ENCODE data around the gene USH2A. TPM values are rescaled to one million over a fixed set of nuclear protein-coding genes. Genes with fewer than 3 reads are reported as not detected.

Gene USH2A
- total and polyA plus RNA-seq, 7 donors = under 0.01 to 0.32 (median 0.30) TPM; not detected in 4

GRCh38 chr1:215971793-215972441 lies 451.3 kb downstream of the USH2A start:
- H3K36me3 ChIP-seq (ENCODE audit: insufficient read depth in 1 of 2, low read depth in 1 of 2) = no peaks in the 10 kb centered on the region
- 59 to 63% (median 61%) methylated on average over 10 of the region's 10 CpGs for WGBS, 3 donors
- DNase-seq (no peak), ATAC-seq (no peak)
- H3K4me3 ChIP-seq = no peak overlapping the region
- intact Hi-C loops (cut with DNase I) = no loop called here
- H3K9me3 ChIP-seq = no peaks in the 10 kb centered on the region
- TF ChIP-seq, protein P1, sequence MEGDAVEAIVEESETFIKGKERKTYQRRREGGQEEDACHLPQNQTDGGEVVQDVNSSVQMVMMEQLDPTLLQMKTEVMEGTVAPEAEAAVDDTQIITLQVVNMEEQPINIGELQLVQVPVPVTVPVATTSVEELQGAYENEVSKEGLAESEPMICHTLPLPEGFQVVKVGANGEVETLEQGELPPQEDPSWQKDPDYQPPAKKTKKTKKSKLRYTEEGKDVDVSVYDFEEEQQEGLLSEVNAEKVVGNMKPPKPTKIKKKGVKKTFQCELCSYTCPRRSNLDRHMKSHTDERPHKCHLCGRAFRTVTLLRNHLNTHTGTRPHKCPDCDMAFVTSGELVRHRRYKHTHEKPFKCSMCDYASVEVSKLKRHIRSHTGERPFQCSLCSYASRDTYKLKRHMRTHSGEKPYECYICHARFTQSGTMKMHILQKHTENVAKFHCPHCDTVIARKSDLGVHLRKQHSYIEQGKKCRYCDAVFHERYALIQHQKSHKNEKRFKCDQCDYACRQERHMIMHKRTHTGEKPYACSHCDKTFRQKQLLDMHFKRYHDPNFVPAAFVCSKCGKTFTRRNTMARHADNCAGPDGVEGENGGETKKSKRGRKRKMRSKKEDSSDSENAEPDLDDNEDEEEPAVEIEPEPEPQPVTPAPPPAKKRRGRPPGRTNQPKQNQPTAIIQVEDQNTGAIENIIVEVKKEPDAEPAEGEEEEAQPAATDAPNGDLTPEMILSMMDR (IDR thresholded peaks at IDR 0.05) = no peak
- no peaks in the 10 kb centered on the region for H3K4me1 ChIP-seq
- no peak overlapping the region for H3K27ac ChIP-seq
- H3K27me3 ChIP-seq (ENCODE audit: insufficient read depth in 3 of 3, low read length in 2 of 3) = no peaks in the 10 kb centered on the region

DNA sequence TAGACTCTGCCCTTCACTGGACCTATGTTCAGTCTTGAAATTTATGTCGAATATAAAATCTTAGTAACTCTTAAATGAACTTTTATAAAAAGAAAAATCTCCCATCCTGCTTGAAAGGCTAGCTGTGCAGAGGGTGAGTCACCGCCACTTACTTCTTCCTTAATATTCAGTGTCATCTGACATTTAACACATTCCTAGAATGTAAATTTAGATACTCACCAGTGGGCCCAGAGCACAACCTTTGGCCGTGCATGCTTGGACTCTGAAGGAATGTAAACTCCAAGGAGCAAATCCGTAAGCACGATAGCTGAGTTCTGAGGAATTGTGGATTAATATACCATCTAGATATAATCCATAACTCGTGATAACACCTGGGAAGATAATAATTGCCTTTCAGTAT lies 452.8 kb downstream of the USH2A start:
- Histone ChIP-seq H3K36me3 (ENCODE audit: insufficient read depth in 1 of 2, low read depth in 1 of 2) (no peaks in the 10 kb centered on the region), H3K27me3 (ENCODE audit: insufficient read depth in 3 of 3, low read length in 2 of 3) (no peaks in the 10 kb centered on the region), H3K4me3 (no peak overlapping the region), H3K27ac (no peak overlapping the region), H3K4me1 (no peaks in the 10 kb centered on the region), H3K9me3 (no peaks in the 10 kb centered on the region)
- intact Hi-C loops (cut with DNase I) = no loop called here
- TF ChIP-seq, protein P1 (IDR thresholded peaks at IDR 0.05) = no peak
- WGBS, 3 donors = 67 to 70% (median 69%) methylated on average over 6 of the region's 6 CpGs
- DNase-seq = no peak
- ATAC-seq = no peak

DNA sequence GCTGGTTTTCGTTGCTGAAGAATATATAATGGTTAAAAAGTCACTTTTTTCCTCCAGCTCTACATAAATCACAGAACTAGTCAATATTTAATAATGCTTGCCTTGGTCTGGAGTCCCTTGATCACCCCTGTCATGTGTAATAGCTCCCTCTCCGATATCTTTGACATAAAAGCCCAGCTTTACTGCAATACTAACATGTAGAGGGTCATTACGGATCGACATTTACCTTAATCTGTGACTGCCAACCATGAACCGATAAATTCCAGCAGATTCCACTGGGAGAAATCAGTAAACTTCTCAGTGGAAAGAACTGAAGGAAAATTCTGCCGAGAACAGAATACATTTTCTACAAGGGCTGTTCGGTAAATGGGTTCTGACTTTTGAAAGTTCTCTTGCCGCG lies 459.6 kb downstream of the USH2A start:
- no peaks in the 10 kb centered on the region for H3K36me3 ChIP-seq (ENCODE audit: insufficient read depth in 1 of 2, low read depth in 1 of 2)
- ATAC-seq (no peak), DNase-seq (no peak)
- no peaks in the 10 kb centered on the region for H3K27me3 ChIP-seq (ENCODE audit: insufficient read depth in 3 of 3, low read length in 2 of 3)
- H3K4me3 ChIP-seq = no peak overlapping the region
- no peaks in the 10 kb centered on the region for H3K4me1 ChIP-seq
- no peaks in the 10 kb centered on the region for H3K9me3 ChIP-seq
- WGBS, 3 donors = 73 to 79% (median 76%) methylated on average over 9 of the region's 9 CpGs
- TF ChIP-seq, protein P1 (IDR thresholded peaks at IDR 0.05) = no peak
- H3K27ac ChIP-seq = no peak overlapping the region
- intact Hi-C loops (cut with DNase I) = no loop called here

DNA sequence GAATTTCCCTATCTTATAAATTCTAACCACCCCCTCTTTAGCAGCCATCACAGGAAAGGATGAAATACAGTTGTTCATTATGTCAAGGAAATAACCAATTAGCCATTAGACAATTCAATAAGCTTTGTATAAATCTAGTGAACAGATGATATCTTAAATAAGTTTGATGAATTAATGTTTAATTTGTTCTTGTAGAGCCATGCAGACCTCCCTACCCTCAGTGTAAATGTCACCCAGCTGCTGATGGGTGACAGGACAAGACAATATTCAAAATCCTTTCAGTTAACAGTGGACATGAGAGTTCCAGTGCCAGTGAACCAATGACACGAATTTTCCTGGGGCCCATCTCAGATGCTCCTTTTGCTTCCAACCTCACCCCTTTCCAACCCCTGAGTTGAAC lies 460.2 kb downstream of the USH2A start:
- ATAC-seq = no peak
- Histone ChIP-seq H3K27me3 (ENCODE audit: insufficient read depth in 3 of 3, low read length in 2 of 3) (no peaks in the 10 kb centered on the region), H3K27ac (no peak overlapping the region), H3K4me3 (no peak overlapping the region), H3K36me3 (ENCODE audit: insufficient read depth in 1 of 2, low read depth in 1 of 2) (no peaks in the 10 kb centered on the region), H3K9me3 (no peaks in the 10 kb centered on the region), H3K4me1 (no peaks in the 10 kb centered on the region)
- TF ChIP-seq, protein P1 (IDR thresholded peaks at IDR 0.05) = no peak
- 48 to 67% (median 55%) methylated on average over 1 of the region's 1 CpG for WGBS, 3 donors
- DNase-seq = no peak
- intact Hi-C loops (cut with DNase I) = no loop called here

DNA sequence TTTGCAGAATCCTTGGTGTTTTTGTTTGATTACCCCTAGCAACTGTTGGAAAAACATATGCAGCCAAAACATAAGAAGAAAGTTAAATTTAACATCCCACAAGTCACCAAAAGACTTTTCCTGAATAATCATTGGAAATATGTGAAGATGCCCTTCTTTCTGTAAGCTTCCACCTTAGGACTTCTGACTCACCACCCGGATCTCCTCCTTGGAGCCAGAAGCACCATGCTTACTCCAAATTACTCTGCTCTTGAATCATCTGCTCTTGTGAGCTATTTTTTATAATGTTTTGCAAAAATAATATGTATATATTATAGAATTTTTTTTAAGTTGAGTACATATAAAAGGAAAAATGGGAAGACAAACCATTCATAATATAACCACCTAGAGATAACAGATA lies 464.4 kb downstream of the USH2A start:
- TF ChIP-seq, protein P1 (IDR thresholded peaks at IDR 0.05) = no peak
- no peaks in the 10 kb centered on the region for H3K27me3 ChIP-seq (ENCODE audit: insufficient read depth in 3 of 3, low read length in 2 of 3)
- intact Hi-C loops (cut with DNase I) = no loop called here
- H3K9me3 ChIP-seq = no peaks in the 10 kb centered on the region
- no peak for DNase-seq
- H3K27ac ChIP-seq = no peak overlapping the region
- no peaks in the 10 kb centered on the region for H3K36me3 ChIP-seq (ENCODE audit: insufficient read depth in 1 of 2, low read depth in 1 of 2)
- no peak overlapping the region for H3K4me3 ChIP-seq
- 57 to 73% (median 68%) methylated on average over 1 of the region's 1 CpG for WGBS, 3 donors
- ATAC-seq = no peak
- no peaks in the 10 kb centered on the region for H3K4me1 ChIP-seq
